ENCODE measurements around the gene ANXA6.

The ANXA6 gene

DNA sequence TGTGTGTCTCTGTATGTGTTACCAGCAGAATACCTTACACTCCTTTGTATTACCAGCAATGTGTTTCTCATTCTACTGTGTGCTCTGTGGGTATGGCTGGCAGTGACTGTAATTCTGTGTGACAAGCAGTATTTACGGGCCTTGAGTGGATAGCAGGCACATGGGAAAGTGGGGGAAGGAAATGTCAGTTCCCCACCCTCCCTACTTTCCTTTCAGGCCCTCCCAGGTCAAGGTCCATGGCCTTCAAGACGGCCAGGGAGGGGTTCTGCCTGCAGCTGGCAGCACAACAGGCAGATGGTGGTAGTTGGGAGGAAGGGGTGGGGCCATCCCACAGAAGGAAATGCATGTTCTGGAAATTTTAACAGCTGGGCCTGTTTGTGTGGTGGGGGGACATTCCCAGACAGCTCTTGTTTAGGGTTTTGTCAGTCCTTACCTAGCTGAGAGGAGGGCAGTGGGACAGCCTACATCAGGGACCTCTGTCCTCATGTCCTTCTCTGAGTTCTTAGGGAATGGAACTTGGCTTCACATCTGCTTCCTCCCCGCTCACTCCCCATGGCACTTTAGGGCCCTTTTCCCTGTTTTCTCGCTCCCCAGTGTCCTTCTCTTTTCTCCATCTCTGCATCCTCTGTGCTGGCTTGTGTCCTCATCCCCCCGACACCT, 62.1 kb downstream of the ANXA6 start:
- Histone ChIP-seq H3K4me1 (ENCODE audit: insufficient read depth, low read length) (peaks cover 24% of the 10 kb centered on the region), H3K4me3 (ENCODE audit: low read length) (no peak overlapping the region), H3K9me3 (ENCODE audit: insufficient read depth, low read depth, low read length) (no peaks in the 10 kb centered on the region), H3K27me3 (ENCODE audit: insufficient read depth, low read length) (no peaks in the 10 kb centered on the region), H3K27ac (ENCODE audit: low read length) (no peak overlapping the region), H3K9ac (ENCODE audit: low read depth, low read length) (no peak overlapping the region), H3K36me3 (ENCODE audit: insufficient read depth, low read depth, low read length) (0 out of 2 replicates have a peak, but pooled peaks cover 3% of the 10 kb centered on the region)

DNA sequence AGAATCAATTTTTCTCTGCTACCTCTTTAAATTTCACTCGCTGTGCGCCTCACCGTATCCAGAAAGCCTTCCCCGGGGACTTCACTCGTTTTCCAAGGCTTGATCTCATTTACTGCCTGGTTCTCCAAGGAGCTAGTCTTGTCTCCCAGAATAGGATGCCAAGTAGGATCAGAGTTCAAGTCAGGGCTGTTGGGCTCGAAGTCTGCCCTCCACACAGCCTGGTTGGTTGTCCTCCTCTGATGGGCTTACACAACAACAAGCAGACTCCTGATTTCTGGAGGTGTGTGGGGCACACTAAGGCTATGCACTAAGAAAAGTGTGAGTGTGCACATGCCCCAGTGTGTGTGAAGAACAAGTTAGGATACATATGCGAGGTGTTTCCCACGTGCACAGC, 62.7 kb downstream of the ANXA6 start:
- Histone ChIP-seq H3K4me1 (ENCODE audit: insufficient read depth, low read length) (peaks cover 24% of the 10 kb centered on the region), H3K27me3 (ENCODE audit: insufficient read depth, low read length) (no peaks in the 10 kb centered on the region), H3K9me3 (ENCODE audit: insufficient read depth, low read depth, low read length) (no peaks in the 10 kb centered on the region), H3K27ac (ENCODE audit: low read length) (no peak overlapping the region), H3K9ac (ENCODE audit: low read depth, low read length) (no peak overlapping the region), H3K36me3 (ENCODE audit: insufficient read depth, low read depth, low read length) (no peaks in the 10 kb centered on the region), H3K4me3 (ENCODE audit: low read length) (no peak overlapping the region)

DNA sequence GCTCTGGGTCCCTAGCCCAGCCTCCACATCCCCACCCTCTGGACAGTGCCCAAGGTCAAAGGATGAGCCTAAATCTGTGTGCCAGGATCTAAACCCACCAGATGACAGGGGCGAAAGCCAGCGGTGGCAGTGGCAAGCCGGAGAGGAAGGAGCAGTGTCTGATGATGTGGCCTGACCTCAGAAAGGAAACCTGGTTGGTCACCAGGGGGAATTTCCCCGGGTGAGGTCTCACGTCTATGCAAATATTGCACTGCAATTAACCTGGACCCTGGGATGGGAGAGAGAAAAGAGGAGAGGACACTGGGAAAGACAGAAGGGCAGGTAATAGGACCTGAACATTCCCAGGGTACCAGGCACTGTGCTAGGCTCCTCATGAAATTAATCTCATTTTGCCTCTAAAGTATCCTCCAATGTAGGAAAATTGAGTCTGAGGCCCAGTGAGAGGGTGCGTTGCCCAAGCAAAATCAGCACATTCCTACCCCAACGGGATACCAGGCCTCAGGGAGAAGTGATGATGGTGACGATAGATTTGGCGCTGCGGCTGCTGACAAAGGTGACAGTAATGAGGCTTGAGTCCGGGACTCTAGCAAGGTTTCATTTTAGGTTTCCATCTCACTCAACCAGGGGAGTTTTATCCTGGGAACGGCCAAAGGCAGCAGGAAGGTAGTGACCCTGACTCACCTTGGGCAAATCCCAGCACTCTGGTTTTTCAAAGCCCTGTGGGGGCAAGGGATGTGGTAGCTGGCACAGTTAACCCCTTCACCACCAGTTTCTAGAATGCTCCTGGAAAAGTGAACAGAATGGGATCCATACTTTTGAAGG, 63.3 kb downstream of the ANXA6 start:
- Histone ChIP-seq H3K27me3 (ENCODE audit: insufficient read depth, low read length) (no peaks in the 10 kb centered on the region), H3K36me3 (ENCODE audit: insufficient read depth, low read depth, low read length) (no peaks in the 10 kb centered on the region), H3K4me1 (ENCODE audit: insufficient read depth, low read length) (peaks cover 24% of the 10 kb centered on the region), H3K9ac (ENCODE audit: low read depth, low read length) (no peak overlapping the region), H3K4me3 (ENCODE audit: low read length) (no peak overlapping the region), H3K27ac (ENCODE audit: low read length) (no peak overlapping the region), H3K9me3 (ENCODE audit: insufficient read depth, low read depth, low read length) (no peaks in the 10 kb centered on the region)

DNA sequence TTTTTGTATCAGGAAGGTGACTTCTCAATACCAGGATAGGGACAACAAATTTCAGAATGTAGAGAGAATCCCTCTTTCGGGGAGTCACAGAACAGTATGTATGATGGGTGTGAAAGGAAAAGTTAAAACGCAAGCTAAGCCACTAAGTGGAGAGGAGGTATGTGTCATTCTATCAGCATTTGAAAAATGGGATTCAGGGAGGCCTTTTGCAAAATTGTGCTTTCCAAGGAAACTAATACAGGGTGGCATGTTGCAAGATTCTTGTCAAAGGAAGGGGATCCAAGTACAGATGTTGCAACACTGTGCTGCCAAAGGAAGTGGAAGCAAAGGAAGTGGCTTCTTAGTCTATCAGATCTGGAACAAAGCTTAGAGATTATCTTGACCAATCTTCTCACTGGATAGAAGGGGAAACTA, 64.1 kb downstream of the ANXA6 start:
- H3K36me3 ChIP-seq (ENCODE audit: insufficient read depth, low read depth, low read length), result no peaks in the 10 kb centered on the region
- no peak overlapping the region for H3K4me3 ChIP-seq (ENCODE audit: low read length)
- H3K27me3 ChIP-seq (ENCODE audit: insufficient read depth, low read length), result no peaks in the 10 kb centered on the region
- H3K9me3 ChIP-seq (ENCODE audit: insufficient read depth, low read depth, low read length), result no peaks in the 10 kb centered on the region
- no peak overlapping the region for H3K9ac ChIP-seq (ENCODE audit: low read depth, low read length)
- no peak overlapping the region for H3K27ac ChIP-seq (ENCODE audit: low read length)
- H3K4me1 ChIP-seq (ENCODE audit: insufficient read depth, low read length), result peaks cover 24% of the 10 kb centered on the region

DNA sequence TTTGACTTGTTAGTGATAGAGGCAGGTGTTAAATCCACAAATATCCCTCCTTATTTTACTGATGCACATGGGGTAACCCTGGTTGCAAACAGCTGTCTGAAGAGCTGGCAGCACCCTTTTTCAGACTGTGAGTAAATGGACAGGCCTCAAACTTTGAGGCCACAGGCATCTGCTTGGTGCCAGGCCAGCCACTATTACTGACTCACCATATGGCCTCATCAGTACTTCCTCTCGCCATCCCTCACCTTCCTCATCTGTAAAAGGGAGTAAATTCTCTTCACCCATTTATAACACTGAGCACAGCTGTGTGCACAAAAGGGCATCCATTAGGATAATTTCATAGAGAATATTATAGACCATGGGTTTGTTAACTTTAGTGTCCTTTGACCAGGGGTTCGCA, 64.8 kb downstream of the ANXA6 start:
- no peaks in the 10 kb centered on the region for H3K36me3 ChIP-seq (ENCODE audit: insufficient read depth, low read depth, low read length)

DNA sequence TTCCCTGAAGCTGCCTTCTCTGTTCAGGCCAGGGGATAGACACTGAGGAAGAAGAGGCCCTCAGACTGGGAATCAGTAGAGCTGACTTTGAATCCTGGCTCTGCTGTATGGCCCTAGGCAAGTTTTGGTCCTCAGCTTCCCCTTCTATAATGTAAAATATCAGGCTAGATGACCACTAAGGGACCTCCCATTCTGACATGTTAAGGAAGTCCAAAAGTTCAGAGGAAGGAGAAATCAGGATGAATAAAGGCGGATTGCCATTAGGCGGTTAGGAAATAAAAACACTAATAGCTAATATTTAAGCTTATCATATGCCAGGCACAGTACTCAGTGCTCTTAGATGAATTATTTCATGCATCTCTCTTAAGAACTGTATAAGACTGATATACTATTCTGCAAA, 67.9 kb downstream of the ANXA6 start:
- Histone ChIP-seq H3K27me3 (ENCODE audit: insufficient read depth, low read length) (no peaks in the 10 kb centered on the region), H3K4me3 (ENCODE audit: low read length) (no peak overlapping the region), H3K4me1 (ENCODE audit: insufficient read depth, low read length) (peaks cover 14% of the 10 kb centered on the region), H3K36me3 (ENCODE audit: insufficient read depth, low read depth, low read length) (no peaks in the 10 kb centered on the region), H3K9ac (ENCODE audit: low read depth, low read length) (no peak overlapping the region), H3K27ac (ENCODE audit: low read length) (no peak overlapping the region), H3K9me3 (ENCODE audit: insufficient read depth, low read depth, low read length) (no peaks in the 10 kb centered on the region)

More for the DNA sequence above, 64.8 kb downstream of the ANXA6 start:
- Histone ChIP-seq H3K4me1 (ENCODE audit: insufficient read depth, low read length) (peaks cover 24% of the 10 kb centered on the region), H3K27ac (ENCODE audit: low read length) (no peak overlapping the region), H3K9me3 (ENCODE audit: insufficient read depth, low read depth, low read length) (no peaks in the 10 kb centered on the region), H3K27me3 (ENCODE audit: insufficient read depth, low read length) (no peaks in the 10 kb centered on the region), H3K9ac (ENCODE audit: low read depth, low read length) (no peak overlapping the region), H3K4me3 (ENCODE audit: low read length) (no peak overlapping the region)

DNA sequence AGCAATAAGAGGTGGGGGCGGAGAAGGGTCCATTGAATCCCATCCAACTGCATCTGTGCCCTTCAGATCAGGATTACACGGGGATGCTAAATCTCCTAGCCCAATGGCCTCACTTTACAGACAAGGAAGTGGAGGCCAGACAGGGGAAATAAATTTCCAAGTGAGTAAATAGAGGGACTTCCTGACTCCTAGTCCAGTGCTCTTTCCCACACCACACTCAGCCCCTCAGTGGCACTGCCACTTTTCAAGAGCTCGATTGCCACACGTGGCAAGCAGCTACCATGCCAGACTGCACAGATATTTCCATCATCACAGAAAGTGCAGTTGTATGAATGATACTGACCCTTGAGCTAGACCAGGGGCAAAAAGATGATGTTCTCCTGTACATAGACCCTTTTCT, 68.6 kb downstream of the ANXA6 start:
- H3K4me3 ChIP-seq (ENCODE audit: low read length), result no peak overlapping the region
- H3K36me3 ChIP-seq (ENCODE audit: insufficient read depth, low read depth, low read length), result no peaks in the 10 kb centered on the region
- H3K9ac ChIP-seq (ENCODE audit: low read depth, low read length), result no peak overlapping the region
- H3K4me1 ChIP-seq (ENCODE audit: insufficient read depth, low read length), result peaks cover 7% of the 10 kb centered on the region; the same call in 1 of the 2 replicates
- no peaks in the 10 kb centered on the region for H3K27me3 ChIP-seq (ENCODE audit: insufficient read depth, low read length)
- no peak overlapping the region for H3K27ac ChIP-seq (ENCODE audit: low read length)
- no peaks in the 10 kb centered on the region for H3K9me3 ChIP-seq (ENCODE audit: insufficient read depth, low read depth, low read length)

DNA sequence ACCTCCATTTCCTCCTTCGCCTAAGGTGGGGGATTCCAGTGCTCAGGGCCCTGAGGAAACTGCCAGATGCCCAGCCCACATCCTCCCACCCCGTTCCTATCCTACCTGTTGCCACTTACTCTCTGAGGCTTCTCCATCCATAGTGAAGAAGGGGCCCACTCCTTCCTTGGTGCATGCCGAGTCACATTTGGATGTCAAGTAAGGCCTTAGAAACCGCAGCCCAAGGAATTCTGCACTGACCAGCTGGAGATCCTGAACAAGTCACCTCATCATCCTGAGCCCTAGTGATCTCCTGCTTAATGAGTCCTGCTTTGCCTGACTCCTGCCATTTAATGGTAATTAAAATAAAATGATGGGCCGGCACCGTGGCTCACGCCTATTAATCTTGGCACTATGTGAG, 70.1 kb downstream of the ANXA6 start:
- Histone ChIP-seq H3K9me3 (ENCODE audit: insufficient read depth, low read depth, low read length) (no peaks in the 10 kb centered on the region), H3K9ac (ENCODE audit: low read depth, low read length) (no peak overlapping the region), H3K27ac (ENCODE audit: low read length) (no peak overlapping the region), H3K4me3 (ENCODE audit: low read length) (no peak overlapping the region), H3K4me1 (ENCODE audit: insufficient read depth, low read length) (no peaks in the 10 kb centered on the region), H3K36me3 (ENCODE audit: insufficient read depth, low read depth, low read length) (no peaks in the 10 kb centered on the region), H3K27me3 (ENCODE audit: insufficient read depth, low read length) (no peaks in the 10 kb centered on the region)

DNA sequence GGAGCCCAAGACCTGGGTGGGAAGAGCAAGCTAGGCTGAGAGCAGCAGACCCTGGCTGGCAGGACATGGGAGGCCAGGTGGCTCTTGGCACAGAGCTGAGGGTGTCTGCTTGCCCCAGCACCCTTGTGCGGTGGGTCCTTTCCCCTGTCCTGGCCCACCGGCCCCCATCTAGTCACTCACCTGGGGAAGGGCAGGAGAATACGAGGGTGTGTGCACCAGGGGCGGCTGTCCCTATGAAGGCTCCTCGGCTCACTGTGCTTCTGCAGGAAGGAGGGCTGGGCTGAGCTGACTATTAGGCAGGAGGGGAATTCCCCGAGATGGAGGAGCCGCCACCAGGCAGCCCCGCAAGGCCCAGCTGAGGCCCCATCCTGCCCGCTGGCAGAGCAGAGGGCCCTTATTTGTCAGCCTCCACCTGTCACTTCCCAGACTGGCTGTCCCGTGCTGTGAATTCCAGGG, 70.6 kb downstream of the ANXA6 start:
- H3K4me3 ChIP-seq (ENCODE audit: low read length), result no peak overlapping the region

DNA sequence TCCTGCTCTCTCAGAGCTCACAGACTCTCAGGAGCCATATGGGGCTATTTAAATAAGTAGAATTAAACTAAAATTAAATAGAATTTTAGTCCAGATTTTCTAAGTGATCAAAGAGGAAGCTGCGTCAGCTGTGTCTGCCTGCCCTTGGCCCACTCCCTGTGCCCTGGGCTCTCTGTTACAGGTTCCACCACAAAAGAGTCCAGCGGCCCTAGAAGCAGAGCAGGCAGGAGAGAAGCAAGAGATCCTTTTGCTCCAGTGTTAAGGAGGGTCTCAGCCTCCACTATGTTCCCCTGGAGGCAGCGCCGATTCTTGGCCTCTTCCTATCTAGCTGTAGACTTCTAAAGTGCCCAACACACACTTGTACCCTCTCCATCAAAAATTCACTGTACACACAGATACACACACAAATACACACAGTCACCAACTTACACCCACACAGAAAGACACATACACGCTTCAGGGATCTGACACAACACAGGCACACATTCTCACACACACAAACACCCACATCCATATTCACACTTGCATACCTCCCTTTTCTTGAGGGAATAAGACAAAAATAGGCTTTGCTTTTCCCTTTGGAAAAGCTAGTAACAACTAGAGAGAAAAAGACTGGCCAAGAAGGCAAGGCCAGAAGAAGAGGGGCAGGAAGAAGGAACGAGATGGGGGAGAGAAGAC, 71.2 kb downstream of the ANXA6 start:
- peaks cover 6% of the 10 kb centered on the region; the same call in 1 of the 2 replicates for H3K4me1 ChIP-seq (ENCODE audit: insufficient read depth, low read length)
- no peaks in the 10 kb centered on the region for H3K9me3 ChIP-seq (ENCODE audit: insufficient read depth, low read depth, low read length)
- no peak overlapping the region for H3K27ac ChIP-seq (ENCODE audit: low read length)
- no peaks in the 10 kb centered on the region for H3K36me3 ChIP-seq (ENCODE audit: insufficient read depth, low read depth, low read length)
- H3K9ac ChIP-seq (ENCODE audit: low read depth, low read length), result no peak overlapping the region
- no peak overlapping the region for H3K4me3 ChIP-seq (ENCODE audit: low read length)
- no peaks in the 10 kb centered on the region; the same call in 1 of the 2 replicates for H3K27me3 ChIP-seq (ENCODE audit: insufficient read depth, low read length)

More for the DNA sequence above, 70.6 kb downstream of the ANXA6 start:
- Histone ChIP-seq H3K27me3 (ENCODE audit: insufficient read depth, low read length) (no peaks in the 10 kb centered on the region; the same call in 1 of the 2 replicates), H3K4me1 (ENCODE audit: insufficient read depth, low read length) (peaks cover 2% of the 10 kb centered on the region; the same call in 1 of the 2 replicates), H3K27ac (ENCODE audit: low read length) (no peak overlapping the region), H3K9me3 (ENCODE audit: insufficient read depth, low read depth, low read length) (no peaks in the 10 kb centered on the region), H3K9ac (ENCODE audit: low read depth, low read length) (no peak overlapping the region), H3K36me3 (ENCODE audit: insufficient read depth, low read depth, low read length) (no peaks in the 10 kb centered on the region)

DNA sequence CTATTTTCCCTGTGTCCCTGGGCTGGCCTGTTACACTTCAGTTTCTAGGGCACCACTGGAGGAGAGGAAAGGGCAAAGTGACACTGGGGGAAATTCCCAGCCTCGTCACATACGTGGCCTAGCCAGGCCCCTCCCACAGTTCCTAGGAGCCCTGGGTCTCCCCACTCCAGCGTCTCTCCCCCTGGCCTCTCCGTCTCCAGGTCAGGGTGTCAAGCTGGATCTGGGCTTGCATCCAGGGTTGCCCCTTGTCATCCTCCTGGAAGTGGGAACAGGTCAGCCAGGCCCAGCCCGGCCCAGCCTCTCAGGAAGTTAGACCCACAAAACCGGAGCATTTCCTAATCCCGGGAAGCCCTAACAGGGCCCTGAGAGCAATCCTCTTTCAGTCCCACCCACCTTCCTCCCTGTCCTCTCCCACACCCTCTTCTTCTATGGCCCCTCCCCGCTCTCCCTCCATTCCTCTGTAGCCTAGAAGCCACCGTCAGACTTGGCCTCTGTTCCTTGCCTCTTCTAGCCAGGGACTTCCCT, 72.0 kb downstream of the ANXA6 start:
- H3K27ac ChIP-seq (ENCODE audit: low read length), result no peak overlapping the region
- H3K4me3 ChIP-seq (ENCODE audit: low read length), result no peak overlapping the region

More for the DNA sequence above, 72.0 kb downstream of the ANXA6 start:
- no peaks in the 10 kb centered on the region for H3K9me3 ChIP-seq (ENCODE audit: insufficient read depth, low read depth, low read length)
- H3K27me3 ChIP-seq (ENCODE audit: insufficient read depth, low read length), result no peaks in the 10 kb centered on the region; the same call in 1 of the 2 replicates
- H3K9ac ChIP-seq (ENCODE audit: low read depth, low read length), result no peak overlapping the region
- peaks cover 6% of the 10 kb centered on the region; the same call in 1 of the 2 replicates for H3K4me1 ChIP-seq (ENCODE audit: insufficient read depth, low read length)
- H3K36me3 ChIP-seq (ENCODE audit: insufficient read depth, low read depth, low read length), result no peaks in the 10 kb centered on the region
